Esophagus (tissue), 2 donors: Measurements from ENCODE around the gene GRID1. TPM values are rescaled to one million over a fixed set of nuclear protein-coding genes. Genes with fewer than 3 reads are reported as not detected.
"Not testable (repeated sequence)": the region's sequence is repeated elsewhere in the genome, so short reads cannot be mapped to it uniquely, and the experiment has no call there.

Experiments used
- H3K27ac ChIP-seq, 2 donors: one replicate each; pipeline ENCODE4 v1.5.1; 2013; ENCODE audit warnings: low read depth in 2 of 2, mild to moderate bottlenecking in 2 of 2, inconsistent platforms in 1 of 2, low read length in 1 of 2, moderate library complexity in 1 of 2
- H3K27me3 ChIP-seq, 2 donors: one replicate each; pipeline ENCODE4 v1.6.1; 2013; ENCODE audit warnings: low read length in 2 of 2, control low read depth in 1 of 2, mild to moderate bottlenecking in 1 of 2; ENCODE audit not compliant: insufficient read depth in 2 of 2, control insufficient read depth in 1 of 2
- H3K36me3 ChIP-seq, 2 donors: one replicate each; pipeline ENCODE4 v1.6.1; 2013; ENCODE audit warnings: low read length in 1 of 2; ENCODE audit not compliant: control insufficient read depth in 2 of 2, insufficient read depth in 2 of 2
- H3K4me1 ChIP-seq, 2 donors: one replicate each; pipeline ENCODE4 v1.6.1; 2013; ENCODE audit warnings: low read length in 1 of 2; ENCODE audit not compliant: control insufficient read depth in 2 of 2, insufficient read depth in 2 of 2
- H3K4me3 ChIP-seq, 2 donors: one replicate each; pipeline ENCODE4 v1.5.1; 2013; ENCODE audit warnings: low read length in 2 of 2, mild to moderate bottlenecking in 2 of 2, low read depth in 1 of 2, moderate library complexity in 1 of 2
- H3K9me3 ChIP-seq, 2 donors: one replicate each; pipeline ENCODE4 v1.6.1; 2013; ENCODE audit warnings: mild to moderate bottlenecking in 2 of 2, low read depth in 1 of 2, low read length in 1 of 2, moderate library complexity in 1 of 2; ENCODE audit not compliant: control insufficient read depth in 2 of 2, insufficient read depth in 1 of 2
- WGBS, 2 donors: extraction: QIAGEN DNeasy Blood & Tissue Kit; methylation state at CpG; one replicate each; pipeline ENCODE4 v1.1.7; 2013; 5-methylcytosine and 5-hydroxymethylcytosine counted together
- polyA plus RNA-seq, 2 donors: library from polyadenylated mRNA; stranded (reverse); fragments of 200-250 nt; gene quantifications; one replicate each; pipeline ENCODE4 v1.2.3, GENCODE V29; 2013
- donor health status: healthy with polysubstance abuse.
- donor health status: Bipolar disorder and iron deficiency.

The GRID1 gene
- polyA plus RNA-seq, 2 donors: 0.04 to 0.32 TPM

GRCh38 chr10:86104156-86104555 lies 262.4 kb downstream of the GRID1 start:
- H3K4me1 ChIP-seq: peaks cover 0 to 2% of the 10 kb centered on the region in 2 donors
- H3K9me3 ChIP-seq: no peaks in the 10 kb centered on the region
- H3K27me3 ChIP-seq: no peaks in the 10 kb centered on the region
- 73 to 78% methylated on average over 5 of the region's 5 CpGs for WGBS, 2 donors
- H3K36me3 ChIP-seq: no peaks in the 10 kb centered on the region
- H3K27ac ChIP-seq: no peak overlapping the region
- H3K4me3 ChIP-seq: no peak overlapping the region

- Histone ChIP-seq H3K4me1 (peaks cover 0 to 2% of the 10 kb centered on the region in 2 donors), H3K27ac (no peak overlapping the region), H3K4me3 (no peak overlapping the region), H3K27me3 (no peaks in the 10 kb centered on the region), H3K9me3 (no peaks in the 10 kb centered on the region), H3K36me3 (no peaks in the 10 kb centered on the region)
- WGBS, 2 donors: 60 to 63% methylated on average over 8 of the region's 8 CpGs
These were observed 263.0 kb downstream of the GRID1 start for GRCh38 chr10:86103391-86104101.

GRCh38 chr10:86102451-86102850 lies 264.1 kb downstream of the GRID1 start:
- H3K27ac ChIP-seq: no peak overlapping the region
- H3K9me3 ChIP-seq: no peaks in the 10 kb centered on the region
- 78 to 86% methylated on average over 5 of the region's 5 CpGs for WGBS, 2 donors
- H3K4me1 ChIP-seq: peaks cover 0 to 2% of the 10 kb centered on the region in 2 donors
- H3K4me3 ChIP-seq: no peak overlapping the region
- no peaks in the 10 kb centered on the region for H3K36me3 ChIP-seq
- H3K27me3 ChIP-seq: no peaks in the 10 kb centered on the region

GRCh38 chr10:86102031-86102430 lies 264.6 kb downstream of the GRID1 start:
- Histone ChIP-seq H3K27me3 (no peaks in the 10 kb centered on the region), H3K4me1 (peaks cover 0 to 2% of the 10 kb centered on the region in 2 donors), H3K9me3 (no peaks in the 10 kb centered on the region), H3K4me3 (no peak overlapping the region), H3K27ac (no peak overlapping the region), H3K36me3 (no peaks in the 10 kb centered on the region)
- 80 to 84% methylated on average over 2 of the region's 2 CpGs for WGBS, 2 donors

GRCh38 chr10:86100581-86101061 lies 266.0 kb downstream of the GRID1 start:
- 62 to 64% methylated on average over 5 of the region's 5 CpGs for WGBS, 2 donors
- Histone ChIP-seq H3K4me3 (no peak overlapping the region), H3K27ac (no peak overlapping the region), H3K4me1 (peaks cover 0 to 2% of the 10 kb centered on the region in 2 donors), H3K36me3 (no peaks in the 10 kb centered on the region), H3K27me3 (no peaks in the 10 kb centered on the region), H3K9me3 (no peaks in the 10 kb centered on the region)

- Histone ChIP-seq H3K4me3 (no peak overlapping the region), H3K27me3 (no peaks in the 10 kb centered on the region), H3K9me3 (no peaks in the 10 kb centered on the region), H3K36me3 (no peaks in the 10 kb centered on the region), H3K27ac (no peak overlapping the region), H3K4me1 (no peaks in the 10 kb centered on the region)
- WGBS, 2 donors: 80 to 83% methylated on average over 3 of the region's 3 CpGs
These were observed 266.9 kb downstream of the GRID1 start for GRCh38 chr10:86099542-86100334.

- Histone ChIP-seq H3K9me3 (no peaks in the 10 kb centered on the region), H3K4me3 (no peak overlapping the region), H3K36me3 (no peaks in the 10 kb centered on the region), H3K4me1 (no peaks in the 10 kb centered on the region), H3K27ac (no peak overlapping the region), H3K27me3 (no peaks in the 10 kb centered on the region)
- 55 to 57% methylated on average over 5 of the region's 5 CpGs for WGBS, 2 donors
These were observed 268.3 kb downstream of the GRID1 start for GRCh38 chr10:86098187-86098881.

GRCh38 chr10:86095061-86095460 lies 271.5 kb downstream of the GRID1 start:
- not testable (repeated sequence) for H3K27ac ChIP-seq, H3K4me1 ChIP-seq, H3K36me3 ChIP-seq, H3K27me3 ChIP-seq, H3K9me3 ChIP-seq, H3K4me3 ChIP-seq
- WGBS, 2 donors: 64 to 68% methylated on average over 1 of the region's 1 CpG

- not testable (repeated sequence) for H3K9me3 ChIP-seq, H3K4me1 ChIP-seq, H3K27ac ChIP-seq, H3K27me3 ChIP-seq, H3K4me3 ChIP-seq, H3K36me3 ChIP-seq
- WGBS, 2 donors: 85 to 86% methylated on average over 1 of the region's 1 CpG
These were observed 274.3 kb downstream of the GRID1 start for GRCh38 chr10:86092311-86092710.
